B cell (primary cell): ENCODE measurements around the gene UTS2R.

Experiments
- CTCF ChIP-seq: fragments of 200-600 bp; IDR thresholded peaks from one replicate; pipeline ENCODE4 v1.8.0; 2022; ENCODE audit warnings: antibody characterized with exemption, mild to moderate bottlenecking
- EZH2 ChIP-seq: IDR thresholded peaks from 2 replicates; pipeline ENCODE4 v1.6.1; 2012; ENCODE audit warnings: borderline replicate concordance, low read depth, mild to moderate bottlenecking, moderate library complexity, low read length; ENCODE audit not compliant: insufficient read depth, poor library complexity, severe bottlenecking

- TF ChIP-seq EZH2 (no peak), CTCF (no peak)
Measured at GRCh38 chr17:82330322-82331239, 41.0 kb upstream of the UTS2R start.
